ENCODE measurements around the gene RAB13. TPM values are rescaled to one million over a fixed set of nuclear protein-coding genes. Genes with fewer than 3 reads are reported as not detected.

Gene RAB13
- total RNA-seq, 1 donor: 103 TPM

- peak within 1 kb of the TSS; percentile 98 for H3K4me3 ChIP-seq (ENCODE audit: low read depth, low read length)
- DNase-seq (ENCODE audit: low read depth): peak; percentile 78
- TF ChIP-seq CTCF (IDR thresholded peaks at IDR 0.05; ENCODE audit: insufficient read depth, low read length): peak; percentile 12
Measured at GRCh38 chr1:153977250-153978240, 8.6 kb downstream of the RAB13 start, which contains the start of gene JTB. JTB (minus strand) TSS chr1:153977674; CDS start chr1:153977252, 422 bp downstream.

DNA sequence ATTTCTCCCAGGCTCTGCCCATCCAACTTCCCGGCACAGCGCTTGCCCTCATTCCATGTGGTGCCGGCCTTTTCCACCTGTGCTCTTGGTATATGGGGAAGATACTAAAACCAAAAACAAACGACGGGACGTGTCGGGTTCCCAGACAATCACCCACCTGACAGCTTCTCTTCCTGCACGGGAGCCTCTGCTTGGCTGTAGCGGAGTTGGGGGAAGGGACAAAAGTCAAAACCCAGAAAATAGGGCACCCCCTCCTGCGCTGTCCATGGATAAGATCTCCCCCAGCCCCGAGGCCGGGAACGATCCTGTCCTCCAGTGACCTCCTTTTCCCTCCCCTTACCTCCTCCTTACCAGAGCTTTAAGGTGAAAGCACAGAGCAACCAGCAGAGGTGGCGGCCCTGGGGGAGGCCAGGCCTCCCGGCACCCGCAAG is 9.3 kb downstream of the RAB13 start:
- DNase-seq (ENCODE audit: low read depth): no peak
- TF ChIP-seq CTCF (IDR thresholded peaks at IDR 0.05; ENCODE audit: insufficient read depth, low read length): no peak

GRCh38 chr1:153973525-153973924 is 12.6 kb downstream of the RAB13 start:
- H3K4me3 ChIP-seq (ENCODE audit: low read depth, low read length): no peak overlapping the region
- TF ChIP-seq CTCF (IDR thresholded peaks at IDR 0.05; ENCODE audit: insufficient read depth, low read length): no peak
- DNase-seq (ENCODE audit: low read depth): no peak

More for the DNA sequence above, 9.3 kb downstream of the RAB13 start:
- H3K4me3 ChIP-seq (ENCODE audit: low read depth, low read length): peak overlapping the region; percentile 98

- H3K4me3 ChIP-seq (ENCODE audit: low read depth, low read length): no peak overlapping the region
- no peak for DNase-seq (ENCODE audit: low read depth)
- no peak for TF ChIP-seq CTCF (IDR thresholded peaks at IDR 0.05; ENCODE audit: insufficient read depth, low read length)
Measured at GRCh38 chr1:153973071-153973470, 13.1 kb downstream of the RAB13 start.

GRCh38 chr1:153970346-153970745 is 15.8 kb downstream of the RAB13 start:
- no peak overlapping the region for H3K4me3 ChIP-seq (ENCODE audit: low read depth, low read length)
- TF ChIP-seq CTCF (IDR thresholded peaks at IDR 0.05; ENCODE audit: insufficient read depth, low read length): no peak
- DNase-seq (ENCODE audit: low read depth): no peak

DNA sequence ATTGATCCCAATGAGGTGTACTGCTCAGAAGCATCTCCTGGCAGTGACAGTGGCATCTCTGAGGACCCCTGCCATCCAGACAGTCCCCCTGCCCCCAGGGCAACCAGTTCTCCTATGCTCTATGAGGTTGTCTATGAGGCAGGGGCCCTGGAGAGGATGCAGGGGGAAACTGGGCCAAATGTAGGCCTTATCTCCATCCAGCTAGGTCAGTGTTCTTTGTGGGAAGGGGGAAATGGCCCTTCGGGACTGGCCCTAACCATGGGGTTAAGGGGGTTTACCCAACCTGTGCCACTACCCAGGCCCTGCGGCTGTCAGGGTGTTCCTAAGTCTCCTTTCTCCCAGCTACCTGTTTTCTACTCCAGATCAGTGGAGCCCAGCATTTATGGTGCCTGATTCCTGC is 17.2 kb downstream of the RAB13 start:
- no peak for TF ChIP-seq CTCF (IDR thresholded peaks at IDR 0.05; ENCODE audit: insufficient read depth, low read length)
- no peak for DNase-seq (ENCODE audit: low read depth)
- no peak overlapping the region for H3K4me3 ChIP-seq (ENCODE audit: low read depth, low read length)

Measured in fibroblast of the aortic adventitia (primary cell).